ENCODE data around the gene SERINC2. TPM values are rescaled to one million over a fixed set of nuclear protein-coding genes. Genes with fewer than 3 reads are reported as not detected.

The SERINC2 gene
- total and polyA plus RNA-seq, 10 of the 15 experiments (the other 5 are each of a cell fraction or from before 2014, with no cell fraction given), result 0.02 to 9.4 (median 0.50) TPM

DNA sequence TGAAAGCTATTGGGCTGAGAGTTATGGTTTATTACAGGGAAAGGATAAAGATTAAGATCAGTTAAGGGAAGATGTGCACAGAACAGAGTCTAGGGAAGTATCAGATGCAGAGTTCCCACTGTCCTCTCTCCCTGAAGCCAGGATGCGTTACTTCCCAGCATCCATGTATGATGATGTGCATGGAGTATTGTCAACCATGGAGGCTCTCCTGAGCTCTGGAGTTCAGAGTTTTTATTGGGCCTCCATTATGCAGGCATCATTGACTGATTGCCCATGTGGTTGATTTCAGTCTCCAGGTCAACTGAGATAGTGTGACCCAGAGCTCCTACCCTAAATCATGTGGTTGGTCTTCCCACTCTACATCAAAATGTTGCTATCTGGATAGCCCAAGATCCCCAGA is 30.7 kb downstream of the SERINC2 start:
- Histone ChIP-seq H3K9ac (ENCODE audit: control insufficient read depth, insufficient read depth, low read length) (no peak overlapping the region), H4K20me1 (ENCODE audit: control insufficient read depth, insufficient read depth) (no peaks in the 10 kb centered on the region), H2AFZ (ENCODE audit: control insufficient read depth, low read depth, low read length) (no peak overlapping the region), H3K79me2 (ENCODE audit: control insufficient read depth, insufficient read depth, low read length) (no peaks in the 10 kb centered on the region), H3K27ac (ENCODE audit: control insufficient read depth, insufficient read depth) (no peak overlapping the region), H3K36me3 (ENCODE audit: control insufficient read depth in 2 of 2, insufficient read depth in 2 of 2, low read length in 1 of 2) (no peaks in the 10 kb centered on the region), H3K4me3 (no peak overlapping the region), H3K27me3 (replicated peaks in 1 of 2; ENCODE audit: control insufficient read depth in 2 of 2, insufficient read depth in 2 of 2, low read length in 1 of 2) (no peaks in the 10 kb centered on the region), H3K4me2 (ENCODE audit: control insufficient read depth, insufficient read depth) (no peak overlapping the region), H3K9me3 (replicated peaks; ENCODE audit: control insufficient read depth, insufficient read depth, low read length) (peaks cover 3% of the 10 kb centered on the region; the same call in 2 of the 3 replicates), H3K4me1 (ENCODE audit: control insufficient read depth, insufficient read depth, low read length) (no peaks in the 10 kb centered on the region)
- FAIRE-seq, result no peak
- 92% methylated on average over 1 of the region's 1 CpG for WGBS (ENCODE audit: insufficient coverage, insufficient replicate concordance, low lambda C conversion rate, missing lambda C conversion rate)
- TF ChIP-seq, protein P1, sequence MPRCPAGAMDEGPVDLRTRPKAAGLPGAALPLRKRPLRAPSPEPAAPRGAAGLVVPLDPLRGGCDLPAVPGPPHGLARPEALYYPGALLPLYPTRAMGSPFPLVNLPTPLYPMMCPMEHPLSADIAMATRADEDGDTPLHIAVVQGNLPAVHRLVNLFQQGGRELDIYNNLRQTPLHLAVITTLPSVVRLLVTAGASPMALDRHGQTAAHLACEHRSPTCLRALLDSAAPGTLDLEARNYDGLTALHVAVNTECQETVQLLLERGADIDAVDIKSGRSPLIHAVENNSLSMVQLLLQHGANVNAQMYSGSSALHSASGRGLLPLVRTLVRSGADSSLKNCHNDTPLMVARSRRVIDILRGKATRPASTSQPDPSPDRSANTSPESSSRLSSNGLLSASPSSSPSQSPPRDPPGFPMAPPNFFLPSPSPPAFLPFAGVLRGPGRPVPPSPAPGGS (IDR thresholded peaks at IDR 0.05; ENCODE audit: borderline replicate concordance, insufficient read depth, low read depth, low read length, poor library complexity, severe bottlenecking), result no peak
- TF ChIP-seq HCFC1 (IDR thresholded peaks at IDR 0.05; ENCODE audit: low read length), result no peak
- no peak for TF ChIP-seq SMAD5 (IDR thresholded peaks at IDR 0.05; ENCODE audit: low read depth)
- no peak for TF ChIP-seq NR2F1 (conservative IDR thresholded peaks at IDR 0.05)
- no peak for TF ChIP-seq NFYB (IDR thresholded peaks at IDR 0.05; ENCODE audit: insufficient read depth, low read depth, low read length)
- ChIA-PET POLR2A (interaction anchor here (0.6 kb wide), 1 partner anchor 18 kb away, joined by 4 read pairs; no protein-coding TSS in a partner anchor), CTCF (interaction anchor here (1.5 to 6.5 kb wide), 3 partner anchors 20 to 106 kb away, joined by 6 to 41 read pairs (median 9); no protein-coding TSS in a partner anchor), SMC1A (ENCODE audit: uncharacterized antibody, unreplicated experiment) (interaction anchor here (0.8 to 1.4 kb wide), 2 partner anchors 19 to 21 kb away, joined by 3 to 4 read pairs; no protein-coding TSS in a partner anchor), RAD21 (ENCODE audit: unreplicated experiment) (interaction anchor here (0.6 to 3.1 kb wide), 3 partner anchors 24 to 105 kb away, joined by 3 to 21 read pairs (median 14); no protein-coding TSS in a partner anchor)
- ATAC-seq, result no peak
- intact Hi-C loops (cut with micrococcal nuclease; ENCODE audit: unreplicated experiment), result loop anchor here (5.0 kb wide), 1 partner anchor 104 kb away; no protein-coding TSS in a partner anchor
- no TSS peak for BruUV-seq (replicated peaks)
- in situ Hi-C loops (cut with MboI), result no loop called here
- no peak for DNase-seq (ENCODE audit: low read depth, low spot score)
